ENCODE data around the gene TBC1D32. TPM values are rescaled to one million over a fixed set of nuclear protein-coding genes. Genes with fewer than 3 reads are reported as not detected.

Gene TBC1D32
- polyA plus RNA-seq, 3 donors = 10.1 to 15.9 (median 15.1) TPM

GRCh38 chr6:121032268-121033006 is 301.8 kb downstream of the TBC1D32 start:
- no peak for DNase-seq

Other genes starting within 250 kb of the TBC1D32 start
- 10 to 100 TPM; 51.7 to 58.5 (median 53.2) TPM for gene GJA1, start 101.2 kb upstream of the TBC1D32 start, polyA plus RNA-seq (ENCODE audit: insufficient read length in 3 of 3)